ENCODE data around the gene GZMM.

The GZMM gene

GRCh38 chr19:512547-513365 lies 31.1 kb upstream of the GZMM start:
- DNase-seq (ENCODE audit: low read depth), result no peak

- no peak for DNase-seq (ENCODE audit: low read depth)
Observed at GRCh38 chr19:513368-514165, 30.3 kb upstream of the GZMM start.

- DNase-seq (ENCODE audit: low read depth), result no peak
Observed at GRCh38 chr19:514166-514663, 29.6 kb upstream of the GZMM start.

- no peak for DNase-seq (ENCODE audit: low read depth)
Observed at GRCh38 chr19:517721-518597, 25.9 kb upstream of the GZMM start.

- DNase-seq (ENCODE audit: low read depth), result no peak
Observed at GRCh38 chr19:518598-519231, 25.1 kb upstream of the GZMM start.

- no peak for DNase-seq (ENCODE audit: low read depth)
Observed at GRCh38 chr19:519449-519865, 24.4 kb upstream of the GZMM start.

- no peak for DNase-seq (ENCODE audit: low read depth)
Observed at GRCh38 chr19:522726-523125, 21.1 kb upstream of the GZMM start.

GRCh38 chr19:524062-524674 lies 19.7 kb upstream of the GZMM start:
- no peak for DNase-seq (ENCODE audit: low read depth)

GRCh38 chr19:525029-525428 lies 18.8 kb upstream of the GZMM start:
- no peak for DNase-seq (ENCODE audit: low read depth)

- no peak for DNase-seq (ENCODE audit: low read depth)
Observed at GRCh38 chr19:525857-526419, 17.9 kb upstream of the GZMM start.

GRCh38 chr19:530134-531008 lies 13.5 kb upstream of the GZMM start:
- DNase-seq (ENCODE audit: low read depth), result no peak

GRCh38 chr19:531009-531752 lies 12.7 kb upstream of the GZMM start:
- peak; percentile 63 for DNase-seq (ENCODE audit: low read depth)

- DNase-seq (ENCODE audit: low read depth), result no peak
Observed at GRCh38 chr19:531753-532560, 11.9 kb upstream of the GZMM start, which contains the start of gene CDC34. Gene CDC34, plus strand, starts transcription at chr19:531760. Its CDS starts 172 bp downstream, at chr19:531932.

GRCh38 chr19:532561-533363 lies 11.1 kb upstream of the GZMM start:
- DNase-seq (ENCODE audit: low read depth), result no peak

GRCh38 chr19:533364-534058 lies 10.3 kb upstream of the GZMM start:
- no peak for DNase-seq (ENCODE audit: low read depth)

GRCh38 chr19:534088-534487 lies 9.8 kb upstream of the GZMM start:
- DNase-seq (ENCODE audit: low read depth), result no peak

Data from stimulated activated CD8-positive, alpha-beta memory T cell treated with anti-CD3 and anti-CD28 coated beads, Interleukin-15, amount 100 ng/mL, for 1 hour (primary cell).